Testis (tissue), 3 donors: ENCODE data around the gene CLSTN1. TPM values are rescaled to one million over a fixed set of nuclear protein-coding genes. Genes with fewer than 3 reads are reported as not detected.

Experiments
- DNase-seq: peaks from one replicate; pipeline ENCODE4 v3.0.0-alpha.2; 2019
- H3K27ac ChIP-seq, 2 donors: fragments of 200-600 bp; sonication (generic); one replicate each; pipeline ENCODE4 v1.5.1; 2019
- H3K27me3 ChIP-seq: fragments of 200-600 bp; sonication (generic); one replicate; pipeline ENCODE4 v1.5.1; 2019
- H3K36me3 ChIP-seq: fragments of 200-600 bp; sonication (generic); one replicate; pipeline ENCODE4 v1.5.1; 2017; ENCODE audit warnings: low read depth; ENCODE audit errors: missing control alignments
- H3K4me1 ChIP-seq: fragments of 200-600 bp; sonication (generic); one replicate; pipeline ENCODE4 v1.5.1; 2019
- H3K4me3 ChIP-seq, 2 donors: fragments of 200-600 bp; sonication (generic); one replicate each; pipeline ENCODE4 v1.5.1; 2017 to 2019
- H3K9me3 ChIP-seq: fragments of 200-600 bp; sonication (generic); one replicate; pipeline ENCODE4 v1.5.1; 2017
- POLR2A ChIP-seq: fragments of 450-650 bp; IDR thresholded peaks from one replicate; pipeline ENCODE4 v1.6.1; 2017; ENCODE audit warnings: antibody characterized with exemption, mild to moderate bottlenecking, moderate library complexity
- WGBS, 2 donors: methylation state at CpG; one replicate each; pipeline ENCODE4 v1.1.5; 2018; 5-methylcytosine and 5-hydroxymethylcytosine counted together
- intact Hi-C: fragments of 100-400 bp; cut with DNase I; formaldehyde crosslinking; loops from one replicate; pipeline ENCODE4 v1.15.1; 2023; ENCODE audit warnings: low total_unique reads
- polyA plus RNA-seq: library from polyadenylated mRNA; stranded (reverse); fragments of 350-450 nt; fragmentation: Illumina TruSeq; extraction: RNeasy Lipid Tissue Mini Kit (QIAGEN cat#74804); gene quantifications from one replicate; pipeline ENCODE4 v1.2.3, GENCODE V29; 2014; ENCODE audit warnings: low read depth, low replicate concordance; ENCODE audit not compliant: insufficient read depth
- total RNA-seq, 2 donors: library from RNA; depleted of rRNA; stranded (reverse); fragments of >200 nt; gene quantifications; one replicate each; pipeline ENCODE4 v1.2.3, GENCODE V29; 2016
- TF ChIP-seq, protein P1 (sequence below), 3 experiments: fragments of 450-650 bp in 2 of 3; fragments of 200-600 bp in 1 of 3; sonication (generic) in 1 of 3; IDR thresholded peaks; one replicate each; pipeline ENCODE4 v1.5.1; 2016 to 2019; ENCODE audit warnings: antibody characterized with exemption in 3 of 3, mild to moderate bottlenecking in 2 of 3, moderate library complexity in 1 of 3

The CLSTN1 gene
- total and polyA plus RNA-seq, 3 donors from 2014 or later, result 52.6 to 70.2 (median 60.4) TPM

DNA sequence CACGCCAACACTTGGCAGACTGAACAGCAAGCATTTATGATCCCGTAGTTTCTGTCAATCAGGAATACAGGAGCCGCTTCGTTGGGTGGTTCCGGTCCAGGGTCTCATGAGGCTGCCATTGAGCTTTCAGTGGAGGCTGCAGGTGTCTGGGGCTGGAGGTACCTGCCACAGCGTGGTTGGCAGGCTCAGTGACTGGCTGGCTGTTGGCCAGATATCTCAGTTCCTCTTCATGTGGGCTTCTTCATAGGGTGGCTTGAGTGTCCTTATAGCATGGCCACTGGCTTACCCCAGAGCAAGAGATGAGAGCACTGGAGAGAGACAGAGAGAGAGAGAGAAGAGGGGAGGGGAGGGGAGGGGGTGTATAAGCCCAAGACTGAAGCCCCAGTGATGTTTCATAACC is 142.9 kb downstream of the CLSTN1 start:
- intact Hi-C loops, result no loop called here
- WGBS, 2 donors, result 93 to 96% methylated on average over 6 of the region's 6 CpGs

DNA sequence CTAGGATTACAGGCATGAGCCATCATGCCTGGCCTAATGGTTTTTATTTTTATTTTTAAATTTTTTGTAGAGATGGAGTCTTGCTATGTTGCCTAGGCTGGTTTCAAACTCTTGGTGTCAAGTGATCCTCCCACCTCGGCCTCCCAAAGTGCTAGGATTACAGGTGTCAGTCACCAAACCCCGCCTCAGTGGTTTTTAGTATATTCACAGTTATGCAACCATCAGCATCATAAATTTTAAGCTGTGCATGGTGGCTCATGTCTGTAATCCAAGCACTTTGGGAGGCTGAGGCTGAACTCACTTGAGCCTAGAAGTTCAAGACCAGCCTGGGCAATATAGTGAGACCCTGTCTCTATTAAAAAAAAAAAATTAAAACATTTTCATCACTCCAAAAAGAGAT is 143.7 kb downstream of the CLSTN1 start:
- Histone ChIP-seq H3K27ac (no peak overlapping the region), H3K27me3 (no peaks in the 10 kb centered on the region), H3K9me3 (no peaks in the 10 kb centered on the region), H3K4me1 (no peaks in the 10 kb centered on the region), H3K36me3 (no peaks in the 10 kb centered on the region), H3K4me3 (no peak overlapping the region)
- intact Hi-C loops, result no loop called here
- TF ChIP-seq, protein P1, sequence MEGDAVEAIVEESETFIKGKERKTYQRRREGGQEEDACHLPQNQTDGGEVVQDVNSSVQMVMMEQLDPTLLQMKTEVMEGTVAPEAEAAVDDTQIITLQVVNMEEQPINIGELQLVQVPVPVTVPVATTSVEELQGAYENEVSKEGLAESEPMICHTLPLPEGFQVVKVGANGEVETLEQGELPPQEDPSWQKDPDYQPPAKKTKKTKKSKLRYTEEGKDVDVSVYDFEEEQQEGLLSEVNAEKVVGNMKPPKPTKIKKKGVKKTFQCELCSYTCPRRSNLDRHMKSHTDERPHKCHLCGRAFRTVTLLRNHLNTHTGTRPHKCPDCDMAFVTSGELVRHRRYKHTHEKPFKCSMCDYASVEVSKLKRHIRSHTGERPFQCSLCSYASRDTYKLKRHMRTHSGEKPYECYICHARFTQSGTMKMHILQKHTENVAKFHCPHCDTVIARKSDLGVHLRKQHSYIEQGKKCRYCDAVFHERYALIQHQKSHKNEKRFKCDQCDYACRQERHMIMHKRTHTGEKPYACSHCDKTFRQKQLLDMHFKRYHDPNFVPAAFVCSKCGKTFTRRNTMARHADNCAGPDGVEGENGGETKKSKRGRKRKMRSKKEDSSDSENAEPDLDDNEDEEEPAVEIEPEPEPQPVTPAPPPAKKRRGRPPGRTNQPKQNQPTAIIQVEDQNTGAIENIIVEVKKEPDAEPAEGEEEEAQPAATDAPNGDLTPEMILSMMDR (IDR thresholded peaks at IDR 0.05), result no peak
- no peak for TF ChIP-seq POLR2A
- WGBS, 2 donors, result 91% methylated on average over 2 of the region's 2 CpGs
- no peak for DNase-seq

More for the DNA sequence above, 142.9 kb downstream of the CLSTN1 start:
- Histone ChIP-seq H3K27me3 (no peaks in the 10 kb centered on the region), H3K4me1 (no peaks in the 10 kb centered on the region), H3K9me3 (no peaks in the 10 kb centered on the region), H3K4me3 (no peak overlapping the region), H3K27ac (no peak overlapping the region), H3K36me3 (no peaks in the 10 kb centered on the region)
- TF ChIP-seq, protein P1 (IDR thresholded peaks at IDR 0.05), result no peak
- TF ChIP-seq POLR2A, result no peak
- no peak for DNase-seq

Other genes with a start within 250 kb of the CLSTN1 start
- gene TMEM201, start 235.1 kb downstream of the CLSTN1 start, total RNA-seq, result 10 to 100 TPM; 35.8 to 36.2 TPM
- gene TMEM201, start 235.1 kb downstream of the CLSTN1 start, polyA plus RNA-seq, result 26.6 TPM
- gene PIK3CD, start 172.2 kb downstream of the CLSTN1 start, total RNA-seq, result 10 to 100 TPM; 12.4 to 17.2 TPM
- gene PIK3CD, start 172.2 kb downstream of the CLSTN1 start, polyA plus RNA-seq, result 11.7 TPM
- 10 to 100 TPM; 45.3 to 48.1 TPM for gene CTNNBIP1, start 86.3 kb upstream of the CLSTN1 start, total RNA-seq
- gene CTNNBIP1, start 86.3 kb upstream of the CLSTN1 start, polyA plus RNA-seq, result 60.8 TPM
- gene LZIC, start 119.4 kb upstream of the CLSTN1 start, total RNA-seq, result 10 to 100 TPM; 48.6 to 49.4 TPM
- 104 TPM for gene LZIC, start 119.4 kb upstream of the CLSTN1 start, polyA plus RNA-seq
- gene NMNAT1, start 119.5 kb upstream of the CLSTN1 start, total RNA-seq, result 10 to 100 TPM in 1 of 2 donors, 1 to 10 TPM in 1; 8.1 to 13.0 TPM
- gene NMNAT1, start 119.5 kb upstream of the CLSTN1 start, polyA plus RNA-seq, result 12.2 TPM
- gene RBP7, start 173.3 kb upstream of the CLSTN1 start, total RNA-seq, result 1 to 10 TPM; 6.5 to 7.7 TPM
- 35.3 TPM for gene RBP7, start 173.3 kb upstream of the CLSTN1 start, polyA plus RNA-seq
- gene UBE4B, start 209.0 kb upstream of the CLSTN1 start, total RNA-seq, result 10 to 100 TPM; 62.0 to 63.3 TPM
- 26.1 TPM for gene UBE4B, start 209.0 kb upstream of the CLSTN1 start, polyA plus RNA-seq